22Rv1 (cell line): ENCODE data around the gene MGAT5.
A peak's percentile ranks its signal among the peaks of the same experiment; 100 is the strongest.

Experiments used
- H3K27ac ChIP-seq: fragments of 450-650 bp; 2 replicates; pipeline ENCODE4 v1.5.1; 2017
- ZFX ChIP-seq: fragments of 450-650 bp; IDR thresholded peaks from 2 replicates; pipeline ENCODE4 v1.6.1; 2017; ENCODE audit warnings: antibody characterized with exemption, borderline replicate concordance
- TF ChIP-seq, protein P1 (sequence below): fragments of 450-650 bp; IDR thresholded peaks from 2 replicates; pipeline ENCODE4 v1.5.1; 2017; ENCODE audit warnings: mild to moderate bottlenecking

The MGAT5 gene

DNA sequence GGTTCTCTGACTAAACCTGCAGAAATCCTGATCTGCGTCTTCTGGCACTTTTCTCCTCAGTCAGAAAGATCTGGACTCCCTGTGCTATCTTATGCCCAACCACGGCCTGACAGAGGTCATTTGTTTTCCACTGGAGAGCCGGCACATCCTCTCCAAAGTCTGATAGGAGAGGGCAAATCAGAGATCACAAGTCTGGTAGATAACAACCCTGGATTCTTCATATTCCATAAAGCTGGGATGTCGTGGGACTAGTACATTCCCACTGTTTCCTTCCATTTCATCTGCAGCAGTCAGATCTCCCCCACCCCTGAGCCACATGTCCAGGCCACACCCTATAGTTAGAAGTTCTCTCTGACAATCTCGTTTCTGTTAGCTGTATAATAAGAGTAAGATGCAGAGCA lies 157.0 kb downstream of the MGAT5 start:
- no peak overlapping the region for H3K27ac ChIP-seq
- TF ChIP-seq ZFX = no peak
- TF ChIP-seq, protein P1, sequence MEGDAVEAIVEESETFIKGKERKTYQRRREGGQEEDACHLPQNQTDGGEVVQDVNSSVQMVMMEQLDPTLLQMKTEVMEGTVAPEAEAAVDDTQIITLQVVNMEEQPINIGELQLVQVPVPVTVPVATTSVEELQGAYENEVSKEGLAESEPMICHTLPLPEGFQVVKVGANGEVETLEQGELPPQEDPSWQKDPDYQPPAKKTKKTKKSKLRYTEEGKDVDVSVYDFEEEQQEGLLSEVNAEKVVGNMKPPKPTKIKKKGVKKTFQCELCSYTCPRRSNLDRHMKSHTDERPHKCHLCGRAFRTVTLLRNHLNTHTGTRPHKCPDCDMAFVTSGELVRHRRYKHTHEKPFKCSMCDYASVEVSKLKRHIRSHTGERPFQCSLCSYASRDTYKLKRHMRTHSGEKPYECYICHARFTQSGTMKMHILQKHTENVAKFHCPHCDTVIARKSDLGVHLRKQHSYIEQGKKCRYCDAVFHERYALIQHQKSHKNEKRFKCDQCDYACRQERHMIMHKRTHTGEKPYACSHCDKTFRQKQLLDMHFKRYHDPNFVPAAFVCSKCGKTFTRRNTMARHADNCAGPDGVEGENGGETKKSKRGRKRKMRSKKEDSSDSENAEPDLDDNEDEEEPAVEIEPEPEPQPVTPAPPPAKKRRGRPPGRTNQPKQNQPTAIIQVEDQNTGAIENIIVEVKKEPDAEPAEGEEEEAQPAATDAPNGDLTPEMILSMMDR = no peak

GRCh38 chr2:134411279-134411827 lies 157.5 kb downstream of the MGAT5 start:
- TF ChIP-seq ZFX = no peak
- TF ChIP-seq, protein P1 = no peak
- no peak overlapping the region for H3K27ac ChIP-seq

DNA sequence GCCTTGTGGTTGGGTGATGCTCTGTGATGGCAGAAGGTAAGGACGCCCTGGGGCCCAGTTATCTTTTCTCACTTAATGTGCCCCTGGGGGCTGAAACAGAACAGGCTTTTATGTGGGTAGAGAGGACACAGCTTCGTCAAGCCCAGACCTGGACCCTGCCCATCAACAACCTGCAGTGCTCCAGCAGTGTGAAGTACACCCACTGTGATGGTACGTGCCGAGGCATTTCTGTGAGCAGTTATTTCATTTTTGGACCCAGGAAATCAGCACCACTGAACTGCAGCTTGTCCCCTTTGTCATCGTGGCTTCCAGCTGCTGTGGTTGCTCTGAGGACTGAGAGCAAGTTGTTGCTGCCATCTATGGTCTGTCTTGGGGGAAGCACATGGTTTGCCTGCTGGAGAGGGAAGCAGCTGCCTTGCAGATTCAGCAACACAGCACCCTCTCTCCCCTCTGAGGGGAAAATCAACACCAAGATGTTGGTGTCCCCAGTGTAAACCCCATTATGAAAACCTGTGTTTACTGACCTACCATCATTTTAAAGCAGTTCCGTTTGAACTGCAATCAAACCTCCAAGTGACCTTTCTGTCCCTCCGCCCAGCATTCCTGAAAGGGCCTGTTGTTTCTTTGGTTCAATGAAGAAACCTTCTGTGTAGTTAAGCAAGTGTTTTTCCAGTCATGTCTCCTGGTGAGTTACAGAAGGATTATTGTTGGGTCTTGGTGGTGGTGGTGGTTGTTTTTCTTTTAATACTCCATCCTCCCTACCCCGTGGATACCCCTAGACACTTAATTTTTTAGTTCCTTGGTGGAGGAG lies 158.2 kb downstream of the MGAT5 start:
- TF ChIP-seq ZFX = no peak
- TF ChIP-seq, protein P1 = peak; percentile 30
- no peak overlapping the region for H3K27ac ChIP-seq

GRCh38 chr2:134412639-134412999 lies 158.7 kb downstream of the MGAT5 start:
- no peak for TF ChIP-seq ZFX
- TF ChIP-seq, protein P1 = no peak
- no peak overlapping the region for H3K27ac ChIP-seq

GRCh38 chr2:134413430-134413829 lies 159.6 kb downstream of the MGAT5 start:
- TF ChIP-seq ZFX = no peak
- TF ChIP-seq, protein P1 = no peak
- H3K27ac ChIP-seq = no peak overlapping the region

- H3K27ac ChIP-seq = no peak overlapping the region
- TF ChIP-seq, protein P1 = no peak
- no peak for TF ChIP-seq ZFX
These were observed 160.0 kb downstream of the MGAT5 start for GRCh38 chr2:134413912-134414311.

GRCh38 chr2:134416018-134416417 lies 162.1 kb downstream of the MGAT5 start:
- no peak overlapping the region for H3K27ac ChIP-seq
- no peak for TF ChIP-seq ZFX
- TF ChIP-seq, protein P1 = no peak
